Gastrocnemius medialis (tissue), 4 donors: ENCODE results near the gene TRPC5OS.

Source experiments
- POLR2A ChIP-seq, 2 donors: fragments of 450-650 bp; IDR thresholded peaks; one replicate each; pipeline ENCODE4 v1.6.1; 2017; ENCODE audit warnings: antibody characterized with exemption in 2 of 2, mild to moderate bottlenecking in 2 of 2, moderate library complexity in 2 of 2
- TF ChIP-seq, protein P1 (sequence below), 5 experiments: fragments of 450-650 bp in 3 of 5; fragments of 200-600 bp in 2 of 5; sonication (generic) in 2 of 5; IDR thresholded peaks in 4 of 5; conservative IDR thresholded peaks in 1 of 5; 1 replicate in 4 of 5; 2 replicates in 1 of 5; pipeline ENCODE4 v1.5.1; 2016 to 2019; ENCODE audit warnings: antibody characterized with exemption in 5 of 5, mild to moderate bottlenecking in 3 of 5, moderate library complexity in 3 of 5

DNA sequence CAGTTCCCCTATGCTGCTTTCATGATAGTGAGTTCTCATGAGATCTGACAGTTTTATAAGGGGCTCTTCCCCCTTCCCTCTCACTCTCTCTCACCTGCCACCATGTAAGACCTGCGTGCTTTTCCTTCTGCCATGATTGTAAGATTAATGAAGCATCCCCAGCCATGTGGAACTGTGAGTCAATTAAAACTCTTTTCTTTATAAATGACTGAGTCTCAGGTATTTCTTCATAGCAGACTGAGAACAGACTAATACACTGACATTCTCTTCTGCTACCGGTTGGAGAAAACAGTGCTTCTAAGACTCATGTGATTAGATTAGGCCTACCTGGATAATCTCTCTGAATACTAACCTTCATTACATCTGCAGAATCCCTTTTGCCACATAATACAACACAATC is 45.4 kb upstream of the TRPC5OS start:
- TF ChIP-seq, protein P1, sequence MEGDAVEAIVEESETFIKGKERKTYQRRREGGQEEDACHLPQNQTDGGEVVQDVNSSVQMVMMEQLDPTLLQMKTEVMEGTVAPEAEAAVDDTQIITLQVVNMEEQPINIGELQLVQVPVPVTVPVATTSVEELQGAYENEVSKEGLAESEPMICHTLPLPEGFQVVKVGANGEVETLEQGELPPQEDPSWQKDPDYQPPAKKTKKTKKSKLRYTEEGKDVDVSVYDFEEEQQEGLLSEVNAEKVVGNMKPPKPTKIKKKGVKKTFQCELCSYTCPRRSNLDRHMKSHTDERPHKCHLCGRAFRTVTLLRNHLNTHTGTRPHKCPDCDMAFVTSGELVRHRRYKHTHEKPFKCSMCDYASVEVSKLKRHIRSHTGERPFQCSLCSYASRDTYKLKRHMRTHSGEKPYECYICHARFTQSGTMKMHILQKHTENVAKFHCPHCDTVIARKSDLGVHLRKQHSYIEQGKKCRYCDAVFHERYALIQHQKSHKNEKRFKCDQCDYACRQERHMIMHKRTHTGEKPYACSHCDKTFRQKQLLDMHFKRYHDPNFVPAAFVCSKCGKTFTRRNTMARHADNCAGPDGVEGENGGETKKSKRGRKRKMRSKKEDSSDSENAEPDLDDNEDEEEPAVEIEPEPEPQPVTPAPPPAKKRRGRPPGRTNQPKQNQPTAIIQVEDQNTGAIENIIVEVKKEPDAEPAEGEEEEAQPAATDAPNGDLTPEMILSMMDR (IDR thresholded peaks at IDR 0.05 in 4 of 5, conservative IDR thresholded peaks at IDR 0.05 in 1 of 5): no peak
- TF ChIP-seq POLR2A (IDR thresholded peaks at IDR 0.05): no peak
